Subcutaneous abdominal adipose tissue (tissue), 5 donors: ENCODE measurements around the gene ABHD1.
"Not testable (repeated sequence)": the region's sequence is repeated elsewhere in the genome, so short reads cannot be mapped to it uniquely, and the experiment has no call there.

ENCODE experiments used
- H3K27ac ChIP-seq: one replicate; pipeline ENCODE4 v1.7.0; 2013; ENCODE audit warnings: low read depth, mild to moderate bottlenecking, inconsistent platforms, low read length, moderate library complexity
- H3K27me3 ChIP-seq, 5 donors: one replicate each; pipeline ENCODE4 v1.7.0; 2013; ENCODE audit warnings: low read length in 5 of 5, inconsistent platforms in 1 of 5; ENCODE audit not compliant: control insufficient read depth in 5 of 5, insufficient read depth in 4 of 5
- H3K36me3 ChIP-seq, 5 donors: one replicate each; pipeline ENCODE4 v1.7.0; 2013; ENCODE audit warnings: low read length in 5 of 5; ENCODE audit not compliant: control insufficient read depth in 5 of 5, insufficient read depth in 5 of 5
- H3K4me1 ChIP-seq, 5 donors: one replicate each; pipeline ENCODE4 v1.7.0; 2013; ENCODE audit warnings: low read length in 5 of 5, mild to moderate bottlenecking in 3 of 5, moderate library complexity in 1 of 5; ENCODE audit not compliant: control insufficient read depth in 5 of 5, insufficient read depth in 5 of 5
- H3K4me3 ChIP-seq, 5 donors: one replicate each; pipeline ENCODE4 v1.7.0; 2013; ENCODE audit warnings: low read length in 5 of 5, low read depth in 1 of 5
- H3K9ac ChIP-seq, 5 donors: one replicate each; pipeline ENCODE4 v1.7.0; 2013; ENCODE audit warnings: low read length in 5 of 5, mild to moderate bottlenecking in 4 of 5, moderate library complexity in 3 of 5
- H3K9me3 ChIP-seq, 5 donors: one replicate each; pipeline ENCODE4 v1.7.0; 2013; ENCODE audit warnings: low read length in 5 of 5; ENCODE audit not compliant: control insufficient read depth in 5 of 5
- donor health status: healthy.
- donor health status: healthy.
- donor health status: healthy.
- donor health status: healthy.
- donor health status: healthy.

The ABHD1 gene

DNA sequence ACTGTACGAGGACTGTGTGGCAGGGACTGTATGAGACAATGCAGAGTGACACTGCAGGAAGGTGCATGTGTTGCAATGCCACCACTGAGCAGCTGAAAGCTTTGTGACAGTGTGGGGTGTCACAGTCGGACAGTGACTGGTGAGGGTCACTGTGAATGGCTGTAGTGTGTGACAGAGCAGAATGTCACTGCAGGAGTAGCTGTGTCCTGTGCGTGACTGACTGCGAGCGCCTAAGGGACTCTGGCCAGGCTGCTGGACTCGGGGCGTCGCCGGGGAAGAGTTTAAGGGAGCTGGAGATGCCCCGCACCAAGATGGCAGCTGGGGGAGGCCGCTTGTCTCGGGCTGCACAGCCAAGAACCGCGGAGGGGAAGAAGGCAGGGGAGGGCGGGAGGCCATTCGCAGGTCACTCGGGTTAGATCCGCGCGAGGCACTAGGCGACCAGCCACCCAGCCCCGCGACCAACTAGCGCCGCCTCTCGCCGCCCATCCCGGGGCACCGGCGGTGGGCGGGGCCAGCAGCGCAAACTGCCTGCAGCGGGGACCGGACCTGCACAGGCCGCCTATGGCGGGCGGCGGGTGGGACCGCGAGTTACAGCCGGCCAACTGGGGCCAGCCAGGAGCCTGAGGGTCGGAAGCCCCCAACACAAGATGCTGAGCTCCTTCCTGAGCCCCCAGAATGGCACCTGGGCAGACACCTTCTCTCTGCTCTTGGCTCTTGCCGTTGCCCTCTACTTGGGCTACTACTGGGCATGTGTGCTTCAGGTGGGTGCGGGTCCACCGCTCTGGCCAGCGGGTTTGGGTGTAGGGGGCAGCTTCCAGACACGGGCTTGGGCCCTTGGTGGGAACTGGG is at the start of gene ABHD1:
ABHD1 (plus strand) TSS at position 514 of the 849 bp plus-strand sequence; CDS start at position 648, 134 bp downstream.
- peak within 1 kb of the TSS; percentile 75 to 93 (median 81) for H3K4me3 ChIP-seq
- peak within 1 kb of the TSS; percentile 11 to 76 (median 66) for H3K9ac ChIP-seq
- H3K4me1 ChIP-seq: peaks cover 6 to 31% (median 28%) of the 10 kb centered on the region in 5 donors
- H3K36me3 ChIP-seq: no peaks in the 10 kb centered on the region
- no peaks in the 10 kb centered on the region for H3K9me3 ChIP-seq
- H3K27me3 ChIP-seq: peaks cover 0 to 6% (median 4%) of the 10 kb centered on the region in 5 donors
- no peak within 1 kb of the TSS for H3K27ac ChIP-seq

DNA sequence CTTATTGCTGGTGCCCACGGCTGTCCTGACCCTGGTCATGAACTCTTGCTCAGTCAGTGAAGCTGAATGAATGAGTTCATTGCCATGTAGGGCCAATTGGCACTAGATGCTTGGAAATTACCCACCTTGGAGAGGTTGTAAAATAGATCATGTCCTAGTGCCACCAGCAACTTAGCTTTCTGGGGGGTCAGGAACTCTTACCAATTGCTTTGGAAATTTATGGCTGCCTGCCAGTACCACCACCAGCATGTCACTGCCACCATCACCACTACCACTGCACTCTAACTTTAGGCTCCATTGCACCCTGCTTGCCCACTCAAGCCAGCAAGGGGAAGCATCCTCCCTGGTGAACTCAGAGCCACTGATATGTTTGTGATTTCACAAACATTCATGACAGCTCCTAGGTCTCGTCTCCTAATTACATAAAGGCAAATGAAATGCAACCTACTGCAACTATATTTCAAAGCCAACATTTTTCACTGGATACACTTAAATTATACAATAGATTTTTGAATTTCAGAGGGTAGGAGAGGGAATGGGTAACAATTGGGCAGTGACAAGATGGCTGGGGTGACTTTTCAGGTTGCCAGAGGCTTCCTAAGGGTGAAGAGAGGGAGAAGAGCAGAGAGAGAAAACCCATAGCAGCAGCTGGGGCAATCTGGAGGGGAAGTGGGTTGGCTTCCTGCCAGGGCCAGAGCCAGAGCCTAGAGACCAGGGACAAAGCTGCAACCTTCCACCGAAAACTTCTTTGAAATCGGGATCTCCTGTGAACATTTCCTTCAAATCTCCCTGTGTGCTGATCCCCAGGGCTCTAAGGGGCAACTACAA is 48.7 kb upstream of the ABHD1 start:
- Histone ChIP-seq H3K9me3 (no peaks in the 10 kb centered on the region), H3K27me3 (no peaks in the 10 kb centered on the region), H3K4me3 (no peak overlapping the region), H3K9ac (peak overlapping the region in 1 of 5 donors; percentile 51), H3K4me1 (peaks cover 4 to 73% (median 50%) of the 10 kb centered on the region in 5 donors), H3K36me3 (peaks cover 0 to 2% (median 0%) of the 10 kb centered on the region in 5 donors), H3K27ac (no peak overlapping the region)

DNA sequence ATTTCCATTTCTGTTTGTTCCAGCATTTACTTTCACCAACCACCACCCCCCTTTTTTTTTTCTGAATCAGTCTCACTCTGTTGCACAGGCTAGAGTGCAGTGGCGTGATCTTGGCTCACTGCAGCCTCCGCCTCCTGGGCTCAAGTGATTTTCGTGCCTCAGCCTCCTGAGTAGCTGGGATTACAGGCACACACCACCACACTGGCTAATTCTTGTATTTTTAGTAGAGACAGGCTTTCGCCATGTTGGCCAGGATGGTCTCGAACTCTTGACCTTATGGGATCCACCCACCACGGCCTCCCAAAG is 48.1 kb upstream of the ABHD1 start:
- peak overlapping the region in 1 of 5 donors; percentile 51 for H3K9ac ChIP-seq
- H3K27me3 ChIP-seq, H3K4me3 ChIP-seq, H3K36me3 ChIP-seq, H3K9me3 ChIP-seq, H3K27ac ChIP-seq: not testable (repeated sequence)
- peaks cover 1 to 73% (median 50%) of the 10 kb centered on the region in 5 donors for H3K4me1 ChIP-seq

DNA sequence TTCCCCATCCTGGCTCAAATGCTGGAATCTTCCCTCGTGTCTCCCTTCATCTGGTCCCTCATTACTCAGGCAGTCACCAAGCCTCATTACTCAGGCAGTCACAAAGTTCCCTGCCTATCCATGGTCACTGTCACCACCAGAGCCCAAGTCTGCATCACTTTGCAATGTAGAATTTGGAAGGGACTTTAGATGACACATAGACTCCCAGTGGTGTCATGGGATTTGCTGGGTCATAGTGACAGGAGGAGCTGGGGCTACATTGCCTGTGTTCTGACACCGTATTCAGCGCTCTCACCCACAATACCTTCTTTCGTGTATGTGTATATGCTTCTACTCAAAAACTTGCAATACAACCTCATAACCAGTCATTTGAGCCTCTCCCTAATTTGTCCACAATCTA is 47.3 kb upstream of the ABHD1 start:
- no peak overlapping the region for H3K4me3 ChIP-seq
- no peak overlapping the region for H3K9ac ChIP-seq
- H3K9me3 ChIP-seq: no peaks in the 10 kb centered on the region
- peaks cover 0 to 74% (median 52%) of the 10 kb centered on the region in 5 donors for H3K4me1 ChIP-seq
- H3K27ac ChIP-seq: no peak overlapping the region
- H3K27me3 ChIP-seq: no peaks in the 10 kb centered on the region
- no peaks in the 10 kb centered on the region for H3K36me3 ChIP-seq

DNA sequence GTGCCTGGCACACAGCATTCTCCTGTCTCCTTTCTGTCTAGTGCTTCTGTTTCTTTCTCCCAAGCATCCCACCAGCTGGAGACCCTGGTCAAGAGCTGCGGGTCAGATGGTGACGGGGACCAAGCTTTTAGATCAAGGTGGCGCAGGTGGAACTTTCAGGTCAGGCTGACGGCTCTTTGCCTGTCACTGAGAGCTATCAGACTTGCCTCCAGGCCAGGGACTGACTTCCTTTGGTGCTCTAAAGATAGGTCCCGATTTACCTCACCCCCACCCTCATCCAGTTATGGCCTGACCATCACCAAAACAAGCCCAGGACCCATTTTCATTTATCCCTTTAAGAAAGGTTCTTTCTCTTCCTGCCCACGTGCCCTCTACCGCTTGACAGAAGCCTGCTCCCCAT is 46.4 kb upstream of the ABHD1 start:
- H3K27ac ChIP-seq: no peak overlapping the region
- H3K4me3 ChIP-seq: no peak overlapping the region
- no peaks in the 10 kb centered on the region for H3K9me3 ChIP-seq
- no peak overlapping the region for H3K9ac ChIP-seq
- H3K36me3 ChIP-seq: no peaks in the 10 kb centered on the region
- H3K4me1 ChIP-seq: peaks cover 0 to 77% (median 54%) of the 10 kb centered on the region in 5 donors
- H3K27me3 ChIP-seq: no peaks in the 10 kb centered on the region

DNA sequence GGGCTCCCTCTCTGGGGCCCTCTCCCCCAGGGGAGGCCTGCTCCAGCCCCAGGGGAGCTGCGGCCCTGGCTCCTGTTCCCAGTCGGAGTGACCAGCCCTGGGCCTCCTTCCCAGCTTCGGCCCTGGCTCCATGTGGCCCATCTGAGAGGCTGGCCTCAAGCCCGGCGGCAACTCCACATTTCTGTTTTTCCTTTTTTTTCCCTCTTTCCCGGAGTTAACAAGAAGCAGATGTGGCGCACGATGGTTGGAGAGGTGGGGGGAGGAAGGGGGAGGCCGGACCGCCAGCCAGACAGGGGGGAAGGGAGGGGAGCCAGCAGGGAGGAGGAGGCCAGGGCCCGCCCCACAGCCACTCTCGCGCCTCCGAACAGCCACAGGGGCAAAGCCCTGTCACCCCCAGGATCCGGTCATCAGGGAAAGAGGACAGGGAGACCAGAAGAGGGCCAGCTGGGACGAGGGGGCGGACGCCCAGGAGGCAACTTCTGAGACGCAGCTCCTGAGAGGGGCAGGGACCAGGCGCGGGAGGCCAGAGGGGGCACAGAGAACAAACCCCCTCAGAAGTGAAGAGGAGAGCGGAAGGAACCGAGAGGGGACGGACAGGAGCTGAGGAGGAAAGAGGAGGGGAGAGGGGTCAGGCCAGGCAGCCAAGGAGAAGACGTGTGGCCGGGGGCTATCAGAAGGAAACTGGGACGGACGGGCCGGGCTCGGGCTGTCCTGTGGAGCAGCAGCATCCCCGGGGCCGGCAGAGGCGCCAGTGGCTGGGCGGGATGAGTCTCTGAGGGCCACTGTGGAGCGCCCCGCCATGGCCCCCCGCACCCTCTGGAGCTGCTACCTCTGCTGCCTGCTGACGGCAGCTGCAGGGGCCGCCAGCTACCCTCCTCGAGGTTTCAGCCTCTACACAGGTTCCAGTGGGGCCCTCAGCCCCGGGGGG is 45.1 kb upstream of the ABHD1 start, which contains the start of gene EMILIN1:
EMILIN1 (plus strand) TSS at position 349 of the 928 bp plus-strand sequence; CDS start at position 800, 451 bp downstream.
- peak within 1 kb of the TSS; percentile 76 for H3K27ac ChIP-seq
- H3K9ac ChIP-seq: peak within 1 kb of the TSS in 4 of 5 donors; percentile 52 to 78 (median 72)
- H3K9me3 ChIP-seq: no peaks in the 10 kb centered on the region
- no peaks in the 10 kb centered on the region for H3K36me3 ChIP-seq
- no peaks in the 10 kb centered on the region for H3K27me3 ChIP-seq
- peak within 1 kb of the TSS; percentile 54 to 68 (median 64) for H3K4me3 ChIP-seq
- H3K4me1 ChIP-seq: peaks cover 0 to 74% (median 50%) of the 10 kb centered on the region in 5 donors

DNA sequence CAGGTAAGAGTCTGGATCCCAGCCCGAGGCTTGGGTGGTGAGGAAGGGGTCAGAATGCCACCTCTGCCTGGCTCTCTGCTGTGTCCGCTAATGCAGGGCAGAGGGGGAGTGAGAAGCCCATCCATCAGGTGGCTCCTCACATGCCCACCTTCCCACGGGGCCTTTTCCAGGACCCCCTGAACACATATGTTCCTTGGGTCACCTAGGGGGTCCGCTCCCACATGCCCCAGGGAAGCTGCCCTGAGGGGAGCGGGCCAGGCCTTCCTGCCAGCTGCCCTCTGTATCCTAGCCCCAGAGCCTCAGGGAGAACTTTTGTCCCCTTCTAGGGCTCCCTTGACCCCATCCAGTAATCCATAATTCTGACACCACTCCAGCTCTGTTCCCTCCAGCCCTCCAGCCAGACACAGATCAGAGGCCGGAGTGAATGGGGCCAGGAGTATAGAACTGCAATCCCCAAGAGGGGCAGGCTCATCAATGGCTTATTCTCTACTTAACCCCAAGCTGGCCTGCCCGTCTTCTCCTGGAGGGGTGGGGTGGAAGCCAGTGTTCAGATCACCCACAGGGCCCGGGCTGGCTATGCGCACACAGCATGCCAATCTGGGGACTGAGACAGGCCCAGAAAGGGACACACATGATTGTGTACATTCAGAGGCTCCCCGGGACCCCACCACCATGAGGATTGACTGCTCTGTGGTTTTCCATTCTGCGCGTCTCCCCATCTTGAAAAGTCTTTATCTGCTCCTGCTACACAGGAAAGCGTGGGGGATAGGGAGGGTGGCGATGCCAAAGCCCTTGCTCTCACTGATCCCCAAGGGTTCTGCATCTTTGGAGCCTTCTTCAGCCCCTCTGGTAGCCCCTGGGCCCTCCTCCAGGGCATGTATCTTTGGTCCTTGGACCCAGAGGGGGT is 44.1 kb upstream of the ABHD1 start:
- peak overlapping the region in 4 of 5 donors; percentile 52 to 78 (median 72) for H3K9ac ChIP-seq
- peaks cover 0 to 66% (median 47%) of the 10 kb centered on the region in 5 donors for H3K4me1 ChIP-seq
- H3K36me3 ChIP-seq: no peaks in the 10 kb centered on the region
- peak overlapping the region; percentile 76 for H3K27ac ChIP-seq
- no peaks in the 10 kb centered on the region for H3K27me3 ChIP-seq
- H3K9me3 ChIP-seq: no peaks in the 10 kb centered on the region
- H3K4me3 ChIP-seq: peak overlapping the region; percentile 43 to 68 (median 64)

DNA sequence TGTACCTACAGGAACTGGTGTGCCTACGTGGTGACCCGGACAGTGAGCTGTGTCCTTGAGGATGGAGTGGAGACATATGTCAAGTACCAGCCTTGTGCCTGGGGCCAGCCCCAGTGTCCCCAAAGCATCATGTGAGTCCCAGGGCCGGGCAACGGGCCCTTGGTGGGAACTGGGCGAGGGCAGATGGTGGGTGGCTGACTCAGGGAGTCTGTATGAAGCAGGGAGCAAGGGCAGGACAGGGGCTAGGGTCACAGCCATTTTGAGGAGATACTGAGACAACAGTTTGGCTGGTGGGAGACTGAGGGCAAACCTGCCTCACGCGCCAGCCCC is 43.5 kb upstream of the ABHD1 start:
- peak overlapping the region in 3 of 5 donors; percentile 16 to 78 (median 66) for H3K9ac ChIP-seq
- peaks cover 0 to 63% (median 46%) of the 10 kb centered on the region in 5 donors for H3K4me1 ChIP-seq
- H3K36me3 ChIP-seq: no peaks in the 10 kb centered on the region
- H3K9me3 ChIP-seq: no peaks in the 10 kb centered on the region
- peak overlapping the region; percentile 76 for H3K27ac ChIP-seq
- peak overlapping the region in 4 of 5 donors; percentile 43 to 68 (median 65) for H3K4me3 ChIP-seq
- H3K27me3 ChIP-seq: no peaks in the 10 kb centered on the region

DNA sequence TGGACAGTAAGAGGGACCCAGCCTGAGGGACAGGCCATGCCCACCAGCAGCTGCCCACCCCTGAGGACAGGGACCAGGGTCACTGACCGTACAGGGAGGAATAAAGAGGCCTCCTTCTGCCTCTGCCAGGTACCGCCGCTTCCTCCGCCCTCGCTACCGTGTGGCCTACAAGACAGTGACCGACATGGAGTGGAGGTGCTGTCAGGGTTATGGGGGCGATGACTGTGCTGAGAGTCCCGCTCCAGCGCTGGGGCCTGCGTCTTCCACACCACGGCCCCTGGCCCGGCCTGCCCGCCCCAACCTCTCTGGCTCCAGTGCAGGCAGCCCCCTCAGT is 43.0 kb upstream of the ABHD1 start:
- H3K36me3 ChIP-seq: no peaks in the 10 kb centered on the region
- peak overlapping the region in 1 of 5 donors; percentile 9 for H3K9ac ChIP-seq
- H3K27ac ChIP-seq: peak overlapping the region; percentile 76
- H3K4me3 ChIP-seq: no peak overlapping the region
- H3K4me1 ChIP-seq: peaks cover 2 to 63% (median 51%) of the 10 kb centered on the region in 5 donors
- H3K9me3 ChIP-seq: no peaks in the 10 kb centered on the region
- no peaks in the 10 kb centered on the region for H3K27me3 ChIP-seq
